Stimulated activated CD8-positive, alpha-beta memory T cell treated with anti-CD3 and anti-CD28 coated beads, Interleukin-12 subunit alpha, Interleukin-12 subunit beta, amount 100 ng/mL, for 24 hours (primary cell): ENCODE measurements around the gene OBP2B.
"Not testable (repeated sequence)": the region's sequence is repeated elsewhere in the genome, so short reads cannot be mapped to it uniquely, and the experiment has no call there.

ENCODE experiments used
- DNase-seq: peaks from one replicate; pipeline ENCODE4 v3.0.0-alpha.2; 2020; ENCODE audit errors: extremely low read depth

OBP2B gene, protein sequence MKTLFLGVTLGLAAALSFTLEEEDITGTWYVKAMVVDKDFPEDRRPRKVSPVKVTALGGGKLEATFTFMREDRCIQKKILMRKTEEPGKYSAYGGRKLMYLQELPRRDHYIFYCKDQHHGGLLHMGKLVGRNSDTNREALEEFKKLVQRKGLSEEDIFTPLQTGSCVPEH

GRCh38 chr9:133208880-133209300 lies at the start of gene OBP2B:
OBP2B (minus strand) TSS chr9:133209250; CDS start chr9:133209199, 51 bp downstream.
- not testable (repeated sequence) for DNase-seq

- no peak for DNase-seq
Observed at GRCh38 chr9:133258061-133259015, 49.3 kb upstream of the OBP2B start.

- no peak for DNase-seq
Observed at GRCh38 chr9:133257465-133257956, 48.5 kb upstream of the OBP2B start.

GRCh38 chr9:133256686-133257091 lies 47.6 kb upstream of the OBP2B start:
- DNase-seq: no peak

- DNase-seq: no peak
Observed at GRCh38 chr9:133256136-133256461, 47.0 kb upstream of the OBP2B start.

DNA sequence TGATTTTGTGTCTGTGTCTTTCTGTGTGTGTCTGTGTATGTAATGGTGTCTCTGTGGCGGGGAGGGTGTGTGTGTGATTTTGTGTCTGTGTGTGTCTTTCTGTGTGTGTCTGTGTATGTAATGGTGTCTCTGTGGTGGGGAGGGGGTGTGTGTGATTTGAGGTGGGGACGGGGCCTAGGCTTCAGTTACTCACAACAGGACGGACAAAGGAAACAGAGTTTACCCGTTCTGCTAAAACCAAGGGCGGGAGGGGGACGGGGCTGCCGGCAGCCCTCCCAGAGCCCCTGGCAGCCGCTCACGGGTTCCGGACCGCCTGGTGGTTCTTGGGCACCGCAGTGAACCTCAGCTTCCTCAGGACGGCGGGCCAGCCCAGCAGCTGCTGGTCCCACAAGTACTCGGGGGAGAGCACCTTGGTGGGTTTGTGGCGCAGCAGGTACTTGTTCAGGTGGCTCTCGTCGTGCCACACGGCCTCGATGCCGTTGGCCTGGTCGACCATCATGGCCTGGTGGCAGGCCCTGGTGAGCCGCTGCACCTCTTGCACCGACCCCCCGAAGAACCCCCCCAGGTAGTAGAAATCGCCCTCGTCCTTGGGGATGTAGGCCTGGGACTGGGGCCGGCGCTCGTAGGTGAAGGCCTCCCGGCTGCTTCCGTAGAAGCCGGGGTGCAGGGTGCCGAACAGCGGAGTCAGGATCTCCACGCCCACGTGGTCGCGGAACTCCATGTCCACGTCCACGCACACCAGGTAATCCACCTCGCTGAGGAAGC lies 46.5 kb upstream of the OBP2B start:
- no peak for DNase-seq

DNA sequence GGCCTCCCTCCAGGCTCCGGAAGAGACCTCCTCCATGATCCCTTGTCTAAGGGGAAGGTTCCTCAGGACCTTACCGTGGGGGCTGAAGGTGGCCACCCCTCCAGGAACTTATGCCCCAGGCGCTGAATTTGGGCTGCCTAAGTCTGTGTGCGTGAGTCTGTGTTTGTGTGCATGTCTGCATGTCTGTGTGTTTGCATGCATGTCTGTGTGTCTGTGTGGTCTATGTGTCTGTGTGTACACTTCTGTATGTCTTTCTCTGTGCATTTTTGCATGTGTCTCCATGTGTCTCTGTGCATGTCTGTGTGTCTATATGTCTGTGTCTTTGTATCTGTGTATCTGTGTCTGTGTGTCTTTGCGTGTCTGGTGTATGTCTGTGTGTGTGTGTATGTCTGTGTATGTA lies 45.4 kb upstream of the OBP2B start:
- DNase-seq: no peak

- no peak for DNase-seq
Observed at GRCh38 chr9:133253268-133253667, 44.2 kb upstream of the OBP2B start.

DNA sequence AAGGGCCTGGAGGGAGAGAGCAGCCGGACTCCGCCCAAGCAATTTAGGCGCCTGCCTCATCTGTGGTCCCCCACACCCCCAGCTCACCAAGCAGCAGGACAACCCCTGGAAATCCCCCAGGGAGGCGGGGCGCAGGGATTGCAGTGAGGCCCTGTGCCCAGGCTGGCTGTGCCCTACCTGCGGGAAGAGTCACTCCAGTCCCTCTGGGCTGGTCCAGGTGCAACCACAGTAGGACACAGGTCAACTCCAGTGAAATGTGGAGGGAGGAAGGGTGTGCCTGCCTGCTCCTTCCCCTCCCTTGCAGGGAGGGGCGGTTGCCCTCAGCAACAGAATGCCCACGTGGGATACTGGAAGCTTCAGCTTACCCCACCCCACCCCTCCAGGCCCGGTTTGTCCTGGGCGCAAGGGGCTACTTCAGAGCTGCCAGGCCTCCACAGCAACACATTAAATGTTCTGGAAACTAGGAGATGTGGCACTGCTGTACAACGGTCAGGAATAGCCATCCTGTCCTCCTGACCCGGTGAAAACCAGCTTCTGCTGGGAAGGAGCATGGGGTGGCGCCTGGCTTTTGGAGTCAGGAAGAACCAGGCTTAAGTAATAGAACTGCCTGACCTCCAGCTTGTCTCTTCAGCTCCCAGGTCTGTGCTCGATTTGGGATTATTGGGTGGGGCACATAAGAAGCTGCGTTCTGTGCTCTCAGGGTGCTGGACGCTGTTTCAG lies 43.4 kb upstream of the OBP2B start:
- DNase-seq: no peak

DNA sequence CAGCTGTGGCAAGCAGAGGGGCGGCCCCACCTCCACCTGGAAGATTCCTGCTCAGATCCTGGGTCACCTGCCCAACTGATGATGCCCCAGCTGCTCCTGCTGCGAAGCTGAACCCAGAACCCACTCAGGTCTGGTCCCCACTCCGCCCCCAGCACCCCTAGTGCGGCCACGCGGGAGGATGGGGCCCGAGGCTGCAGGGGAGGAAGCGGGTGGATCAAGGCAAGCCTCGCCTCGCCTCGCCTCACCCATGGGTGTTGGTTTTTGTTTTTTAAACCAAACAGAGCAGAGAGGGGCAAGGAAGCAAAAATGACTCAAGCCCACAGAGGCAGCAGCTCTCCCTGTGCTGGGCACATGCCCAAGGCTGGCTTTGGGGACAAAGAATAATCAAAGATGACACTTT lies 42.7 kb upstream of the OBP2B start:
- no peak for DNase-seq

DNA sequence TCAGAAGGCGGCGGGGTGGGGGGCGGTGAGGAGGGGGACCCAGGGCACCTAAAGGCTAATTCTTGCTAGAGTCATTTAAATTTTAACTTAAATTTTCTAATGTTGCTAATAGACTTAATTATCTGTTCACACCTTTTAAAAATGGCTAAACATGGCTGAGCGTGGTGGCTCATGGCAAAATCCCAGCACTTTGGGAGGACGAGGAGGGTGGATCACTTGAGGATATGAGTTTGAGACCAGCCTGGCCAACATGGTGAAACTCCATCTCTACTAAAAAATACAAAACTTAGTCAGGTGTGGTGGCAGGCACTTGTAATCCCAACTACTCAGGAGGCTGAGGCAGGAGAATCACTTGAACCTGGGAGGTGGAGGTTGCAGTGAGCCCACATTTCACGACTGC lies 42.2 kb upstream of the OBP2B start:
- DNase-seq: not testable (repeated sequence)

- DNase-seq: no peak
Observed at GRCh38 chr9:133250741-133251170, 41.7 kb upstream of the OBP2B start.

- no peak for DNase-seq
Observed at GRCh38 chr9:133249337-133249736, 40.3 kb upstream of the OBP2B start.

DNA sequence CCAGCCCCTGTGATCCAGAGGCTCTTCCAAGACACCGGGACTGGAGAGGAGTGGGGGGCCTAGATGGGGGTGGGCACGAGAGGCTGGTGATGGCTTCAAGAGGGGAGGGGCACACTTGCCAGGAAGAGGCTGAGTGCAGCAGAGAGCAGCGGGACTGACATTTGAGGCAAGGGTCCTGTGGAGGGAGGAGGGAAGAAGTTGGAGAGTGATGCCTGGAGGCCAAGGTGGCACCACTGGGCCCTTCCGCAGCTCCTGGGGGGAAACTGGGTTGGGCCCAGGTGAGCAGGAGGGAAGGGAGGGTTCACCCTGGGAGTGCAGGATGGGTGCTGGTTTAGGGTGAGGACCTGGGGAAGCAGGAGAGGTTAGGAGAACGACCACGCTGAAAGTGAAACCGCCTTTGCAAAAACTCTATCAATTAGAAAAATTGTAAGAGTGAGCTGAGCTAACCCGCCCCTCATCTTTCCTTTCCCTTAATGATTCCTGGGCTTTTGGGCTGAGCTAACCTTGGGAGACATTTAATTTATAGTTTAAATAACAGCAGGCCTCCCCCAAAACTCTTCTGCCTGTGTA lies 39.8 kb upstream of the OBP2B start:
- DNase-seq: no peak

GRCh38 chr9:133247632-133248031 lies 38.6 kb upstream of the OBP2B start:
- no peak for DNase-seq

DNA sequence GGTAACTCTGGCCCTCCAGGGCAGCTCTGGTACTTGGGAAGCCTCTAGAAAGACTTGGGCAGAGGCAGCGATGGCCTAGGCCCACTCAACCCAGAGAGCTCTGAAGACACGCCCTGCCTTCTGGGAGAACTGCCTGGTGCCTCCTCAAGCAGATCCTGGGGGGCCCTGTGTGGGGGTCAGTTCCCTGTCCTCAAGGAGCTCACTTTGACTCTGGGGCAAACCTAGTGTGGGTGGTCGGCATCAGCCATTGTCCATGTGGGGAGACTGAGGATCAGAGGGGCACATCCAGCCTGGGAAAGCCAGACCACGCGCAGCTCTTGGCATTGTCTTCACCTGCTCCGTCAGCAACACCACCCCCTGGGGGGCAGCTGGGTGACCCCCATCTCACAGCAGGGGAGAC lies 37.9 kb upstream of the OBP2B start:
- no peak for DNase-seq

DNA sequence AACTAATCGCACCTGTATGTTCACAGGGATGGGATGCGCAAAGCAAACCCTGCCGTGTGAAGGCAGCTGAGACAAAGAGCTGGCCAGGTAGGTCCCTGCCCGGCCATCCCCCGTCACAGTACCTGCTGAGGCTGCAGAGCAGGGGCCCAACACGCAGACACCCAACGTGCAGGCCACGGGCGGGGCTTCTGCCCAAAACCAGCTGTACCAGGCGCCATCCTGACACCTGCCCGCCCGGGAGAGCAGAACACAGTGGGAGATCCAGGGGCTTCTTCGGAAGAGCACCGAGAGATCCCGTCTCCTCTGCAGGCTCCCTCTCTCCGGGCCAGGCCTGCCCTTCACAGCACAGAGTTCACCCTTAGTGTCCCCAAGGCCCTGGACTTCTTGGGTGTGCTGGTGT lies 37.5 kb upstream of the OBP2B start:
- no peak for DNase-seq

DNA sequence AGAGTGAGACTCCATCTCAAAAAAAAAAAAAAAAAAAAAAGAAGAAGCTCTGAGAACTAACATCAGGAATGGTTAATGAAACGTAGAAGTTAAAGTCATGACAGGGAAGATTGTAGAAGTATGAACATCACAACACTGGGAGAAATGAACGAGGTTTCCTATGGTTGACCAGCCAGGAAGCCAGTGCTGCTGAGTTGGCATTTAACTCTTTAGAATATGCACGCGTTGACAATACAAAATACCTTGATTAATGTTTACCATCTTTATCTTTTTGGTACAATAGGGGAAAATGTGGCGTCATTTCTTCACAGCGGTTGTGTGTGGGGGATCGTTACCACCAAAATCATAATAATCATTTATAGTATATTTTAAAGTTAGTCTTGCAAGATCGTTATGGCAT lies 33.9 kb upstream of the OBP2B start:
- no peak for DNase-seq

GRCh38 chr9:133242241-133242640 lies 33.2 kb upstream of the OBP2B start:
- DNase-seq: no peak

DNA sequence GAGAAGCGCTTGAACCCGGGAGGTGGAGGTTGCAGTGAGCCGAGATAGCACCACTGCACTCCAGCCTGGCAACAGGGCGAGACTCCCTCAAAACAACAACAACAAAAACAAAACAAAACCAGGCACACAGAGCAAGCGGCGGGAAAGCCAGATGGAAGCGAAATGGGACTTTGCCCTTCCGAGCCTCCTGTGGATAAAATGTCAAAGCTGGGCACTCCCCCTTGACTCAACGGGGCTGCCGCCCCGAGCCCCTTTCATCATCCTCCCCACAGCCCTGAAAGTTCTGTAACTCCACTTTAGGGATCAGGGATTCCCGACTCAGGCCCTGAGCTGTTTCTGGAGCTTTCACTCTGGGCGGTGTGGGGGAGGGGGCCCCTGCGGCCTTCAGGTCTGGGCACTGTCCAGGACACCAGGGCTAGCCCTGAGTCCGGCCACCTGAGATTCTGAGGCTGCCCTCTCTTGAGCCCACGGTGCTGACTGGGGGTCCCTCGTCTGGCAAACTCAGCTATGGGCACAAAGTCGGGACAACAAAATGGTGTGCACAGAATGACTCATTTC lies 30.6 kb upstream of the OBP2B start:
- no peak for DNase-seq
